NCI-H187 treated with DMSO at 0.1 percent for 48 hours (cell line): Measurements from ENCODE around the gene PARP4.
"Not testable (repeated sequence)": the region's sequence is repeated elsewhere in the genome, so short reads cannot be mapped to it uniquely, and the experiment has no call there.

Experiments used
- DNase-seq: peaks from one replicate; lab custom pipeline; 2025; lab: John Stamatoyannopoulos, UW

Gene PARP4

DNA sequence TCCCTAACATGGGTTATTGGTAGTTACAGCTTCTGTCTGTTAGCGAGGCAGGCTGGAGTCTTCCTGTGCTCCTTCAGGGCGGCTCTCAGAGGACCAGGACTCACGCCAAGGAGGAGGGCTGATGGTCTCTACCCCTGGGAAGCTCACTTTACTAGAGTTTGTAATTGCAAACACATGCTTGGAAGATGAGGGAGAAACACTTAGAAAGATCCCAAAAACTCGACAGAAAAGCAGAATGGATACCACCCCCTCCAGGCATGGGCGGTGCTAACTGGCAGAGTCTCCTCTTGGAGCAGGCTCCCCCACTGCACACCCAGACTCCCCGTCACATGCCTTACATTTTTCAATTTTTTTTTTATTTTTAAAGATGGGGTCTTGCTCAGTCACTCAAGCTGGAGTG lies 62.0 kb downstream of the PARP4 start:
- DNase-seq: no peak

DNA sequence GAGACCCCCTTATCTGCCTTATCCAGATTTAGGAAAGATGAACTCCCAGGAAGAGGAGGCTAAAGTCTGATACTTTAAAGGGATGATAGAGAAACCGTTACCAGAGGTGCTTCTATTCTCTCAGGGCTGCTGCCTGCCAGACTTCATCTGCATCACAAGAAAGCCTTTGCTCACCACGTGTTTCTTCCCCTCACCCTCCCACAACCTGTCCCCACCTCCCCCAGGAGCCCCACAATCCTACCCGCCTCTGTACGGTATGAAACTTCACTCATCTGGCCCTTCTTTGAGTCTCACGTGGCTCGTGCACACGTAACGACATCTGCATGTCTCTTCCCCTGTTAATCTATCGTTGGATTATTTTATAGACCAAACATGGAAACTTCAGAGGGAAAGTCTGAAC lies 67.7 kb downstream of the PARP4 start:
- DNase-seq: not testable (repeated sequence)

DNA sequence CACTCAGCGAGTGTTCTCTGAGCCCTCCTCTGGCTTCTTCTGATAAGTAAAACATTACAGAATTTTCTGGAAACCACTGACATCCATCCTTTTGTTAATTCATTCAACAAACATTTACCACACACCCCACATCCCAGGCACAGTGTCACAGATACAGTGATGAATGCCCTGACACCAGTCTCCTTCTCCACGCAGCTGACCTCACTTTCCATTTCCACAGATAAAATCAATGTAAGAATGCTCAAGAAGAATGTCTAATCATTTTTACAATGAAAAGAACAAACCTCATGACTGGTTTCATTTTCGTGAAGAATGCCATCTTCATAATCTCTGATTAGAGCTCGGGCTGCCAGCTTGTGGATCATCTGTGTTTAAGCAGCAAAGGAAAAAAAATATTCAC lies 69.2 kb downstream of the PARP4 start:
- DNase-seq: no peak

DNA sequence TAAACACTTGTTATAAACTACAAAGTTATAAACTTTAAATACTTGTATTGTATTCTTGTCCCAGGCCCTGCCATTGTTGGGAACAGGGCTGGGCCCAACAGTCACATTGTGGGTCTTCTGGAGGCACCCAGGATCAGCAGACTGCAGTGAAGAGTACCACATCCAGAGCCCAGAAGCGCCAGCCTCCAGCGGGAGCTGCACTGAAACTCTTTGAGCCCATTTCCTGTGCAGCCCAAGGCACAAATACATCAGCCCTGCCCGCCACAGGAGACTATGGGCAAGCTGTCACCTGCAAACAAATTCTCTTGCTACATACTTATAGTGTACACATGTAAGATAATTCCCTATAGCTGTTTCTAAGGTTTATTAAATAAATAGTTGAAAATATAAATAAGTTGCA lies 86.5 kb downstream of the PARP4 start:
- not testable (repeated sequence) for DNase-seq

DNA sequence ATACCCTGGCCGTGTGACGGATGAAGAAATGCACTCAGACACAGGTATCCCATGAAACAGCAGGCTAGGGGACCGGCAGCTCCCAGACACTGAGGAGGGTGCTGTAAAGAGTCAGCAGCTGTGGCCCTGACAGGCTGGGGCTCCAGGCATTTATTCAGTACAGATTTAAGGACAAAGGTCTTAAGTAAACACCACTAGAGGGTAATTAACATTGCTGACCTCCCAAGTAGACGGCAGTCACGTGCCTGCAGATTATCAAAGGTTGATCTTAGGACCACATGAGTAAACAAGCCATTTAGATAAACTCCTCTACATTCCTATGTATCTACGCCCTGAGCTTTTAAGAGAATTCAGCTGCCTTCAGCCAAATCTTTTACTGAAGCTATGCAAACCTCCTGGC lies 92.9 kb downstream of the PARP4 start:
- not testable (repeated sequence) for DNase-seq

DNA sequence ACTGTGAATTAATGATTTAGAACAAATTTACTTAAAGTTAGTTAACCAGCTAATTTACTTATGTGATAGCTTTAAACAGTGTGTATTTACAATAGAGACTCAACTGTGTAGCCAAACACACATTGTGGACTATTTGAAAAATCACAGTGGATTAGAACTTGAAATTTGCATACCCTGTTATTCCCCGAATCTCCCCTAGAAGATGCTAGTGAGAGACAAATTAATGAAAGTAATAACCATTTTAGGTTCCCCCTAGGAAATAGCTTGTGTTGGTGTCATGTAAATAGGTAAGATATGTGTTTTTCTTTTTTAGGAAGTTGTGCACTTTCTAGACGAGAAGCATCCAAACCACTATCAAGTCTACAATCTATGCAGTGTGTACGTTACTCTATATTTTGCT lies 104.7 kb downstream of the PARP4 start:
- DNase-seq: no peak

DNA sequence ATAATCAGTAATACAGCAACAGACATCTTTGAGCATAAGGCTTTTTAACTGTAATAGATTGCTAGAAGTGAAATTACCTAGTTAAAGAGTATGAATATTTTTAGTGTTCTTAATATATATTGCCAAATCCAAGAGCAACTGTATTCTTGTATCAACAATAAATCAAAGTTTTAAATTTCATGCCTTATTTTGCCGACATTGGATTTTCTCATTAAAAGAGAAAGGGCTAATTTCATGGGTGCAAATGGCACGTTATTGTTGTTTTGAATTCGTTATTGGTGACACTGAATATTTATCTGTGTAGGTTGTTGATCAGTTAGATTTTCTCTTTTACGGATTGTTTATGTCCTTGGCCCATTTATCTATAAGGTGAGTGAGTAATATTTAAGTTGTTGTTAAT lies 106.1 kb downstream of the PARP4 start:
- DNase-seq: no peak

DNA sequence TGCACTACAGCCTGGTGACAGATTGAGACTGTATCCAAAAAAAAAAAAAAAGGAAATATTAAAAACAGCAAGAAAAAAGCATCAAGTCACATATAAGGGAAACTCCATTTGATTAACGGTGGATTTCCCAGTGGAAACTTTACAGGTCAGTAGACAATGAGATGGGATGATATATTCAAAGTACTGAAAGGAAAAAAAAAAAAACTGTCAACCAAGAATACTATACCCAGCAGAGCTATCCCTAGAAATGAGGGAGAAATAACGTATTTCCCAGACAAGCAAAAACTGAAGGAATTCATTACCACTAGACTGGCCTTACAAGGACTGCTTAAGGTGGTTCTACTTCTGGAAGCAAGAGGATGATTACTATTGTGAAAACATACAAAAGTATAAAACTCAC lies 115.8 kb downstream of the PARP4 start:
- DNase-seq: no peak

DNA sequence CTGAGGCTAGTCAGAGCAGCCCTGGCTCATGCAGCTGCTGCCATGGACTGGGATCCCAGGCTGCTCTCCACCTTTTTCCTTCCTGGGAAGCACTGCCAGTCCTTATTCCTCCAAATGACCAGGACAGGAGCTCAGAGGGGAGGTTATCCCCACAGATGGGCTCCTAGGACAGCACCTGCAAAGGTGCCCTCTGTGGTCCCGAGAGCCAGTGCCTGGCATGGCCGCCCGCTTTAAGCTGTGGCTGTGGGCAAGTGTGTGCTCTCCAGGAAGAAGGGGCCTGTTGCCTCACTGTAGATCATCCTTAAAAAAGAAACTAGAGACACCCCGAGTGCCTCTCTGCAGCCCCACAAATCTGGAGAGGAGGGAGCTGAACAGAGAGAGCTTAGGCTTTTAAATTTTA lies 119.6 kb downstream of the PARP4 start:
- no peak for DNase-seq

DNA sequence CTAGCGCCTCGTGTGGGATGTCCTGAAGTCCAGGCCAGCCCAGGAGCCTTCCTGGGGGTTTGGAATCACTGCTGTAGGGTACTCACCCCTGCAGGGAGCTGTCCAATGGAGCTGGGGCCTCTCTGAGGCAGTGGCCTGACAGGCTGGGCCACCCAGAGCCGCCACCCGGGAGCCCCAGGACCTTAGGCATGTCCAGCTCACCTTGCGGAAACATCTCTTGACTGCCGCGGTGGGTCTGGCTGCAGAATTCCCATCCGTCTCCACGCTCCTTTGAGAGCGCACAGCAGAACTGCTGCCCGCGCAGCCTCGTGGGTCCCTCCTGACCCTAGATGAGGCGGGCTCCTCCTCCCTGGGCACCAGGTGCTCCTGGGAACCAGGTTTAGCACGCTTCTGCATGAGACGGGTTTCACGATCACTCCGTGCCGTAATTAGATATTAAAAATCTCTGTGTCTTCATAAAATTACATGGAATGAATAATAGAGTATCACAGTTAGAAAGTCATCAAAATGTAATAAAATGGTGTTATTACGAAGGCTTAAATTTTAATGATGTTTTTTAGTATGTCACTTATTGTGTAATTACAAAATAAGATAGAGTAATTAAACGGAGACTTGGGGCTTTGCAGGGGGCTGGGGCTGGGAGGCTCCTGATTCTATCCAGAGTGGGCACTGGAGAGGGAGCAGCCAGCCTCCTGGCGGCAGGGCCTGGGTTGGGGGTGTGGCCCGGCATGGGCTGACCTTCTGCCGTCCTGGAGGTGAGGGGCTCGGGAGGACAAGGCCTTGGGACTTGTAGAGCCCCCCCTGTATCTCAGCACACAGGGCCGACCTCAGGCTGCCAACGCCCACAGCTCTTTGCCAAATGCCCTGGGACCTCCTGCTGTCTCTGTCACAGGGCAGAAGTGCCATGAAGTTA lies 120.6 kb downstream of the PARP4 start:
- DNase-seq: not testable (repeated sequence)

DNA sequence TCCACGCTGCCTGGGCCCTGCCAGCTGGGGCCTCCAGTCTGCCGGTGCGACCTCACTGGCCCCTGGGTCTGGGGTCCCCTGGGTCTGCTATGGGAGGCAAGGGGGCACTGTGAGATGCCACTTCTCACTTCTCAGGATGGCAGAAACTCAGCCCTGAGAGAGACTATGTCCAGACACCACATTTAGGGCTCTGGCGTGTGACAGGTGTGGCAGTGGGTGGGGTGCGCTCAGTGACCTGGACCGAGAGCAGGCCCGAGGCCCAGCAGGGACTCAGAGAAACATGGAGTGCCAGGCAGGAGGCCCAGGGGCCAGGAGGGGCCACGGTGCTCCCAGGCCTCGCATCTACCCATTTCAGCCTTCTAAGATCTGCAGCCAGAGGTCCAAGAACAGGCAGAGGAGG lies 121.8 kb downstream of the PARP4 start:
- not testable (repeated sequence) for DNase-seq

DNA sequence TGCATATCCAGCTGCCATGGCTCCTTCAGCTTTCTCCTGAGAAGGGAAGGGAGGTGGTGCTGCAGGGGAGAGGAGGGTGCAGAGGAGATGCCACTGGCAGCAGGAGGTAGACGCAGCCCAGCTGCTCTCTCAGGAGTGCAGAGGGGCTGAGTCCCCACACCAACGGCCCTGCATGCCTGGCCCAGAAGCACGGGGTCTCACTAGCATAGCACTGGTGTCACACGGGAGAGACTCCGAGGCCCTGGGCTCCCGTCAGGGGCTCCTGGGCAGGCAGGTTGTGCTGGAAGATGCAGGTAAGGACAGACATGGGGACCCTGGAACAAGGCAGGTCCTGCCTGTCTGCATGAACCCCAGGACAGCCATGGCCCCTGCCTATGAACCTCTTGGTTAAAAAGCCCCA lies 123.1 kb downstream of the PARP4 start:
- no peak for DNase-seq

DNA sequence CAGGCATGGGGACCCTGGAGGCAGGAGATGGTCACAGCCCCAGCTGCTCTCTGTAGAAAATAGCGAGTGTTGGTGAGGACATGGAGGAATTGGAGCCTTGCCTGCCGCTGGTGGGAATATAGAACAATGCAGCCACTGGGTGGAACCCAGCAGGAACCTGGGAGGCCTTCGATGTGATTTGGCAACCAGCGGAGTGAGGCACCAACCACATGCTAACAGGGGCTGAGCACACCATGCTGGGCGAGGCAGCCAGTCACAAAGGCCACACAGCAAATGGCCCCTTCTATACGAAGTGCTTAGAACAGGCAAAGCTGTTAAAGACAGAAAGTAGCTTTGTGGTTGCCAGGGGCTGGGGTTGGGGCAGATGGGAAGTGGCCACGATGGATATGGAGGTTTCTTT lies 123.8 kb downstream of the PARP4 start:
- DNase-seq: not testable (repeated sequence)

DNA sequence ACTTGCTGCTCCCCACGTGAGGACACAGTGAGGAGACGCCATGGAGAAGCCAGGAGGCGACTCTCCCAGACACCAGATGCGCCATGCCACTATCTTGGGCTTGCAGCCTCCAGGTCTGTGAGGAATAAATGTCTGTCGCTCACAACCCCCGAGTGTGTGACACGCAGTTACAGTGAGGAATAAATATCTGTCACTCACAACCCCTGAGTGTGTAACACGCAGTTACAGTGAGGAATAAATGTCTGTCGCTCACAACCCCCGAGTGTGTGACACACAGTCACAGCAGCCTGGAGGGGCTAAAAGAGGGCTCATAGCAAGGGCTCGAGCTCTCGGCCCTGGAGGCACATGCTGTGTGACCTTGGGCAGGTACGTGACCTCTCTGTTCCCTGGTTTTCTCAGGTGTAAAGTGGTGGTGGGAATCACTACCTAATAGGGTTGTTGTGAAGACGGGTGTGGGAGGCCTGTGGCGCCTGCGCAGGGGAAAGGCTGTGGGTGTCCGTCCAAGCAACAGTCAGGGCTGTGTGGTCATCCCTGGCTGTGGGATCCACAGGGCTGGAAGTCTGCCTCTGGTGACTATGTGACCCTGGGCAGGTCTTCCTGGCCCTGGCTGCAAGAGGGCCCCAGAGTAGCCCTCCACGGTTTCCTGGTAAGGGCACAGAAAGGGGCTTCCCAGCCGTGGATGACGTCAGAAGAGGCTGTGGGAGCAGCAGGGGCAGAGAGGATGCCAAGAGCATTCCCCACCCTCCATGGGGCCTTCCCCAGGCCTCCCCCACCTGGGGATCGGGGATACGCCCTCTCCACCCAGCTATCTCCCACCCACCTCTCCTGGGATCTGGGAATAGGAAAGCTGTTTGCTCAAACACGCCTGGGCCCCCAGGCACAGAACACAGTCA lies 125.5 kb downstream of the PARP4 start:
- no peak for DNase-seq

DNA sequence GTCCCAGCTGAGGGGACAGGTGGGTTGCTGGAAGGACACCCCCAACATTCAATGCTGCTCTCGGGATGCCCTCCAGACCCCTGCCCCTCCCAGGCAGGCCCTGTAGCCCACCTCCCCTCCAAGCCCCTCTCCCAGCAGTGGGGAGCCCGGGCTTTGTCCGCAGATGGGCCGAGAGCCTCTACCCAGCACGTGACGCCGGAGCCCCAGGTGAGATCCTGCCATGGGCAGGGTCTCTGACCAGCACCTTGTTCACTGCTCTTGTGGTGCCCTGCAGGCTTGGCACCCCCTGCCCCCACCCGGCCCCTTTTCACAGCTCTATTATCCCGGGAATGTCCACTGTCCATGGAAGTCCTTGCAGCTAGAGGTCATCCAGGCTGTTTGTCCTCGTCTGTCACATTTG lies 126.7 kb downstream of the PARP4 start:
- no peak for DNase-seq

DNA sequence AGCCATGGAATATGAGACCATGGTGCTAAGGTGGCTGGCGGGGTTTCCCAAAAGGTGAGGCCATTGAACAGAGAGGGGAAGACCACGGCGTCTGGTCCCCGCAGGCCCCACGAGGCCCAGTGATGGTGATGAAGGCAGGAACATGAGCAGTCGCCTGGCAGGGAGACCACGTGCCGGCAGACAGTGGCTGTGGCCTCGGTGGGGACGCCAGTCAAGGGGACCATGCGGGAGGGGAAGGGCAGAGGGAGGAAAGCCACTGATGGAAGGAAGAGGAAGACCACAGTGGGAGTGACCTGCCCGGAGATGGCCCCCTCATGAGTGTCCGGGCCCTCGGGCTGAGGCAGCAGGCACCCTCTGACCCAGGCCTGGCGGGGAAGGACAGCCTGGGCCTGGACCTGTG lies 127.6 kb downstream of the PARP4 start:
- DNase-seq: not testable (repeated sequence)

DNA sequence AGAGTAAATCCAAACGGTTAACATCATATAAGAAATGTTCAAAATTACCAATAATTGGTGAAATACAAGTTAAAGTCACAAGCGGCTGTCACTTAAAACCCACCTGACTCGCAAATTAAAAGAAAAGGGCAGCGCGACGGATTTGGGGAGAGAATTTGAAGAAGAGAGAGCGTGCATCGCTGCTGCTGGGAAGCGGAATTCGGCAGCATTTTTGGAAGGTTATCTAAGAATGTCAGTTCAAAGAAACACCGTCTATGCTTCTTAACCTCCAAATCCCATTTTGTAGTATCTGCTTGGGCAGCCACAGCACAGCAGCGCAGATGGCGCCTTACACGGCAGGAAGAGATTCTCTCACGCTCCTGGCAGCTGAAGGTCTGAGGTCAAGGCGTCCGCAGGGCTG lies 128.5 kb downstream of the PARP4 start:
- DNase-seq: not testable (repeated sequence)

DNA sequence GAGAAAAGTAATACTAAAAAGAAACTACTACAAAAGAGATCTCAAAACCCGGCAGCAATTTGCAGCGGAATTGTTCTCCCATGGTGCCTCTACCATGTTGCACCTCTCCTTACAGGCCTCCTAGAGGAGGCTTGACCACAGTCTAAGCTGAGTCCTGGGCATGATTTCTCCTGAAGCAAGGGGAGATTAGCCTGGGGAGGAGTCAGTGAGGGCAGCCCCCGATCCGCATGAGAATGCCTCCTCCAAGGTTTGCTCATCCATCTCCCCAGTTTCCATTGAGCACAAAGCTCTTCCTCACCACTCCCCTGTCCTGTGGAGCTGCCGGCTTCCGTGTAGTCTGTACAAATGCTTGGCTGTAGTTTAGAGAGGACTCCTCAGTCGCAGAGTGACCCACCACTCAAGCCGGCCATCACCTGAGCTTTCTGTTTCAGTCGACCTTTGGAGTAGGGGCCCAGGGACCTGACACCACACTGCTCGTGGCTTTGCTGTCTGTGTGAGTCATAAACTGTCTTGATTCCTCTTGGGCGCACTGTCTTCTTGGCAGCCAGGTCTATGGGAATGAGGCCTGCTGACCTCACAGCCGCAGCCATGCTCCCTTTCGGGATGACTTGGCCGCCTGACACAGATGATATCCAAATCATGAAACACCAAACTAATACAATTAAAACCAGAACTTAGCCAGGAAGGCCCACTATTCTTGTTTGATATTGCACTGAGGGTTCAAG lies 130.9 kb downstream of the PARP4 start:
- DNase-seq: no peak

DNA sequence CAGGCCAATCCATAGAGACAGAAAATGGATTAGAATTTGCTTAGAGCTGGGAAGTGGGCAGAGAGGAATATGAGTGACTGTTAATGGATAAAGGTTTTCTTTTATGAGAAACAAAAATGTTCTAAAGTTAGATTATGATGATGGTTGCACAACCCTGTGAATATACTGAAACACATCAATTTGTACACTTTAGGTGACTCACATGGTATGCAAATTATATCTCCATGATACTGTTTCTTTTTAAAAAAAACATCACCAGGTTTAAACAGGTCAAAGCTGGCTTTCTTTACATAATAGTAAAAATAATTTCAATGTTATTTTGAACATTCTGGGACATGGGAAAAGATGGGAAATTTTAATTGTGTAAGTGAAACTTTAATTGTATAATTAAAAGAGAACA lies 131.7 kb downstream of the PARP4 start:
- DNase-seq: not testable (repeated sequence)

DNA sequence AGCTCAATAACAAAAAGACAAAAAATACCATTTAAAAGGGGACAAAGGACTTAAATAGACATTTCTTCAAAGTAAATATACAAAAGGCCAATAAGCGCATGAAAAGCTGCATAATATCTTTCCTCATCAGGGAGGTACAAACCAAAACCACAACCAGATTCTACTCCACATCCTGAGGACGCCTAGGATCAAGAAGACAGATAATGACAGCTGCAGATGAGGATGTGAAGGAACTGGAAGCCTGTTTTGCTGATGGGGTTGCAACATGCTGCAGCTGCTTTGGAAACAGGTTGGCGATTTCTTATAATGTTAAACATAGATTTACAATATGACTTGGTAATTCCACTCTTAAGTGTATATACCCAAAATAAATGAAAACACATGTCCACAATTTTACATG lies 132.4 kb downstream of the PARP4 start:
- not testable (repeated sequence) for DNase-seq

DNA sequence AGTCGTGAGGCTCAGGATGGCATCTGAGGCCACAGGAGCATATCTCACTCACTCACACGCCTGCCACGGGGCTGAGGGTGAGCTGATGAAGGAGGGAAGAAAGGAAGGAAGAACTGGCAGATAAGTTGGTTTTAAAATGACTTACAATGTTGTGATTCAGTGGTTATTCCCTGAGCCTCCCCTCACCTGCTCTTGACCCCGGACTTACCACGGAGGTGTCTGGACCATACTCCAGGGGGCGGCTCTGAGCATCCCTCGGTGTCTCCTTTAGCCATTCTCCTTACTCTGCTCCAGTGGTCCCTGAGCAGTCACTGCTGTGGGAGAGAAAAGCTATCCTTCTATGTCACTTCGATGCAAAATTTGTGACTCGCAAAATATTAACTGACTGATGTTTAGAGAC lies 141.3 kb downstream of the PARP4 start:
- not testable (repeated sequence) for DNase-seq
